ENCODE results near the gene ZNF598.

Gene ZNF598

GRCh38 chr16:1961651-1962067 lies 48.0 kb downstream of the ZNF598 start (continued):
- TF ChIP-seq, protein P1, sequence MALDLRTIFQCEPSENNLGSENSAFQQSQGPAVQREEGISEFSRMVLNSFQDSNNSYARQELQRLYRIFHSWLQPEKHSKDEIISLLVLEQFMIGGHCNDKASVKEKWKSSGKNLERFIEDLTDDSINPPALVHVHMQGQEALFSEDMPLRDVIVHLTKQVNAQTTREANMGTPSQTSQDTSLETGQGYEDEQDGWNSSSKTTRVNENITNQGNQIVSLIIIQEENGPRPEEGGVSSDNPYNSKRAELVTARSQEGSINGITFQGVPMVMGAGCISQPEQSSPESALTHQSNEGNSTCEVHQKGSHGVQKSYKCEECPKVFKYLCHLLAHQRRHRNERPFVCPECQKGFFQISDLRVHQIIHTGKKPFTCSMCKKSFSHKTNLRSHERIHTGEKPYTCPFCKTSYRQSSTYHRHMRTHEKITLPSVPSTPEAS (tag by site-specific recombination; IDR thresholded peaks at IDR 0.05): no peak
- no peak for TF ChIP-seq ZNF626 (tag by site-specific recombination; IDR thresholded peaks at IDR 0.05)
- peak; percentile 75 for TF ChIP-seq FEZF1 (tag by site-specific recombination; IDR thresholded peaks at IDR 0.05)
- TF ChIP-seq ZNF335 (tag by site-specific recombination; conservative IDR thresholded peaks at IDR 0.05): peak; percentile 34
- TF ChIP-seq ZNF140 (tag by site-specific recombination; IDR thresholded peaks at IDR 0.05): no peak
- TF ChIP-seq ZNF274 (IDR thresholded peaks at IDR 0.05; ENCODE audit: low read length): no peak
- no peak for TF ChIP-seq ZNF274 (tag by site-specific recombination; IDR thresholded peaks at IDR 0.05; ENCODE audit: borderline replicate concordance)
- TF ChIP-seq ZBTB1 (tag by site-specific recombination; IDR thresholded peaks at IDR 0.05): no peak
- no peak for TF ChIP-seq ZNF202 (tag by site-specific recombination; IDR thresholded peaks at IDR 0.05; ENCODE audit: borderline replicate concordance)
- TF ChIP-seq ZNF530 (tag by site-specific recombination; IDR thresholded peaks at IDR 0.05; ENCODE audit: low read depth): no peak
- no peak for TF ChIP-seq ZFP41 (tag by site-specific recombination; IDR thresholded peaks at IDR 0.05; ENCODE audit: borderline replicate concordance)
- peak; percentile 91 for TF ChIP-seq PATZ1 (tag by site-specific recombination; IDR thresholded peaks at IDR 0.05)
- TF ChIP-seq ZNF629 (tag by site-specific recombination; IDR thresholded peaks at IDR 0.05): no peak
- TF ChIP-seq ZNF214 (tag by site-specific recombination; IDR thresholded peaks at IDR 0.05; ENCODE audit: borderline replicate concordance): no peak
- TF ChIP-seq ZNF24 (tag by site-specific recombination; IDR thresholded peaks at IDR 0.05): 0 out of 2 replicates have a peak, but pooled peaks have one; percentile 19
- TF ChIP-seq ZBTB26 (tag by site-specific recombination; optimal IDR thresholded peaks at IDR 0.05): no peak
- no peak for TF ChIP-seq ZNF548 (tag by site-specific recombination; IDR thresholded peaks at IDR 0.05)
- TF ChIP-seq ZNF513 (tag by site-specific recombination; IDR thresholded peaks at IDR 0.05): no peak
- TF ChIP-seq ZNF555 (tag by site-specific recombination; conservative IDR thresholded peaks at IDR 0.05): no peak
- no peak for TF ChIP-seq ZNF426 (tag by site-specific recombination; IDR thresholded peaks at IDR 0.05)
- no peak for TF ChIP-seq ZNF596 (tag by site-specific recombination; IDR thresholded peaks at IDR 0.05)
- TF ChIP-seq ZNF223 (tag by site-specific recombination; IDR thresholded peaks at IDR 0.05): no peak
- TF ChIP-seq ZNF610 (tag by site-specific recombination; IDR thresholded peaks at IDR 0.05; ENCODE audit: borderline replicate concordance): no peak
- no peak for TF ChIP-seq ZNF837 (tag by site-specific recombination; IDR thresholded peaks at IDR 0.05)
- TF ChIP-seq PRDM2 (tag by site-specific recombination; IDR thresholded peaks at IDR 0.05; ENCODE audit: borderline replicate concordance): no peak
- no peak for TF ChIP-seq ZSCAN16 (tag by site-specific recombination; IDR thresholded peaks at IDR 0.05)
- no peak for TF ChIP-seq ZNF658 (tag by site-specific recombination; IDR thresholded peaks at IDR 0.05)
